ENCODE data around the gene POLR3GL.
"Not testable (repeated sequence)": the region's sequence is repeated elsewhere in the genome, so short reads cannot be mapped to it uniquely, and the experiment has no call there.

POLR3GL gene

GRCh38 chr1:145922266-145922665, 42.2 kb upstream of the POLR3GL start:
- TF ChIP-seq CTCF (conservative IDR thresholded peaks at IDR 0.05; ENCODE audit: control insufficient read depth, insufficient read depth, low read depth, low read length), result no peak
- H3K4me3 ChIP-seq (ENCODE audit: control insufficient read depth, low read depth, low read length), result no peak overlapping the region
- peak; percentile 37 for DNase-seq (ENCODE audit: low read depth)

GRCh38 chr1:145926686-145927062, 37.8 kb upstream of the POLR3GL start:
- peak overlapping the region; percentile 82 for H3K4me3 ChIP-seq (ENCODE audit: control insufficient read depth, low read depth, low read length)
- no peak for DNase-seq (ENCODE audit: low read depth)
- TF ChIP-seq CTCF (conservative IDR thresholded peaks at IDR 0.05; ENCODE audit: control insufficient read depth, insufficient read depth, low read depth, low read length), result no peak

- DNase-seq (ENCODE audit: low read depth), result peak; percentile 99
- peak; percentile 51 for TF ChIP-seq CTCF (conservative IDR thresholded peaks at IDR 0.05; ENCODE audit: control insufficient read depth, insufficient read depth, low read depth, low read length)
- peak within 1 kb of the TSS; percentile 82 for H3K4me3 ChIP-seq (ENCODE audit: control insufficient read depth, low read depth, low read length)
Observed at GRCh38 chr1:145927063-145927886, 37.2 kb upstream of the POLR3GL start, which contains the start of gene RBM8A. RBM8A (minus strand) TSS chr1:145927484; CDS start chr1:145927426, 58 bp downstream.

GRCh38 chr1:145927916-145928643, 36.4 kb upstream of the POLR3GL start:
- TF ChIP-seq CTCF (conservative IDR thresholded peaks at IDR 0.05; ENCODE audit: control insufficient read depth, insufficient read depth, low read depth, low read length), result no peak
- no peak for DNase-seq (ENCODE audit: low read depth)
- peak overlapping the region; percentile 82 for H3K4me3 ChIP-seq (ENCODE audit: control insufficient read depth, low read depth, low read length)

GRCh38 chr1:145932522-145933009, 31.9 kb upstream of the POLR3GL start:
- H3K4me3 ChIP-seq (ENCODE audit: control insufficient read depth, low read depth, low read length); DNase-seq (ENCODE audit: low read depth): not testable (repeated sequence)

- no peak overlapping the region for H3K4me3 ChIP-seq (ENCODE audit: control insufficient read depth, low read depth, low read length)
- TF ChIP-seq CTCF (conservative IDR thresholded peaks at IDR 0.05; ENCODE audit: control insufficient read depth, insufficient read depth, low read depth, low read length), result no peak
- no peak for DNase-seq (ENCODE audit: low read depth)
Observed at GRCh38 chr1:145935708-145936107, 28.8 kb upstream of the POLR3GL start.

- TF ChIP-seq CTCF (conservative IDR thresholded peaks at IDR 0.05; ENCODE audit: control insufficient read depth, insufficient read depth, low read depth, low read length), result no peak
- H3K4me3 ChIP-seq (ENCODE audit: control insufficient read depth, low read depth, low read length), result no peak overlapping the region
- DNase-seq (ENCODE audit: low read depth), result no peak
Observed at GRCh38 chr1:145936247-145936646, 28.2 kb upstream of the POLR3GL start.
